Astrocyte (in vitro differentiated cells and primary cell): ENCODE data around the gene WDR93.

Experiments used
- EZH2 ChIP-seq: IDR thresholded peaks from 2 replicates; pipeline ENCODE4 v1.6.1; 2012; ENCODE audit warnings: mild to moderate bottlenecking, low read length, inconsistent platforms; ENCODE audit not compliant: insufficient read depth
- TF ChIP-seq, protein P1 (sequence below): IDR thresholded peaks from 2 replicates; pipeline ENCODE4 v1.5.1; 2011; ENCODE audit warnings: low read depth, mild to moderate bottlenecking, inconsistent platforms, low read length, moderate library complexity; ENCODE audit not compliant: insufficient read depth

- no peak for TF ChIP-seq EZH2
- TF ChIP-seq, protein P1, sequence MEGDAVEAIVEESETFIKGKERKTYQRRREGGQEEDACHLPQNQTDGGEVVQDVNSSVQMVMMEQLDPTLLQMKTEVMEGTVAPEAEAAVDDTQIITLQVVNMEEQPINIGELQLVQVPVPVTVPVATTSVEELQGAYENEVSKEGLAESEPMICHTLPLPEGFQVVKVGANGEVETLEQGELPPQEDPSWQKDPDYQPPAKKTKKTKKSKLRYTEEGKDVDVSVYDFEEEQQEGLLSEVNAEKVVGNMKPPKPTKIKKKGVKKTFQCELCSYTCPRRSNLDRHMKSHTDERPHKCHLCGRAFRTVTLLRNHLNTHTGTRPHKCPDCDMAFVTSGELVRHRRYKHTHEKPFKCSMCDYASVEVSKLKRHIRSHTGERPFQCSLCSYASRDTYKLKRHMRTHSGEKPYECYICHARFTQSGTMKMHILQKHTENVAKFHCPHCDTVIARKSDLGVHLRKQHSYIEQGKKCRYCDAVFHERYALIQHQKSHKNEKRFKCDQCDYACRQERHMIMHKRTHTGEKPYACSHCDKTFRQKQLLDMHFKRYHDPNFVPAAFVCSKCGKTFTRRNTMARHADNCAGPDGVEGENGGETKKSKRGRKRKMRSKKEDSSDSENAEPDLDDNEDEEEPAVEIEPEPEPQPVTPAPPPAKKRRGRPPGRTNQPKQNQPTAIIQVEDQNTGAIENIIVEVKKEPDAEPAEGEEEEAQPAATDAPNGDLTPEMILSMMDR: no peak
Measured at GRCh38 chr15:89725064-89725463, 34.5 kb downstream of the WDR93 start.
